NOMO-1 treated with dmso at 0.1 percent for 144 hours (cell line): Measurements from ENCODE around the gene PSAPL1.

ENCODE experiments used
- DNase-seq: peaks from one replicate; lab custom pipeline; 2025; ENCODE audit not compliant: unreplicated experiment; lab: John Stamatoyannopoulos, UW

Gene PSAPL1

DNA sequence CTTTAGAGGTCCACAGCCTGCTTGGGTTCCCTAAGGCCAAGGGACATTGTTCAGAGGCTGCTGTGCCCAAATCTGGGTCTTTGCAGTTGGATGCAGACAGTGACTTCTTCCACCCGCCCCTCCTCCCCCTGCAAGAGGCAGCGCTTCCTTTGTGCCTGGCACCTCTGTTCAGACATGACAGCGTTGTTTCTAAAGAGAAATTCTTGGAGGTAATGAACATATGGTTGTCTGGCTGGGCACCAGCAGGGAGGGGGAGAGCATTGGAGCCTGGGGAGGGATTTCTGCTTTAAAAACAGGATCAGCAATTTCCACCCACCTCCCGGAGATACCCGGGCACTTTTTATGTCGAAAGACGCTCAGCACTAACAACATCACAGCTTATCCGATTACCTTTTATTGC, 51.5 kb downstream of the PSAPL1 start:
- DNase-seq = no peak

DNA sequence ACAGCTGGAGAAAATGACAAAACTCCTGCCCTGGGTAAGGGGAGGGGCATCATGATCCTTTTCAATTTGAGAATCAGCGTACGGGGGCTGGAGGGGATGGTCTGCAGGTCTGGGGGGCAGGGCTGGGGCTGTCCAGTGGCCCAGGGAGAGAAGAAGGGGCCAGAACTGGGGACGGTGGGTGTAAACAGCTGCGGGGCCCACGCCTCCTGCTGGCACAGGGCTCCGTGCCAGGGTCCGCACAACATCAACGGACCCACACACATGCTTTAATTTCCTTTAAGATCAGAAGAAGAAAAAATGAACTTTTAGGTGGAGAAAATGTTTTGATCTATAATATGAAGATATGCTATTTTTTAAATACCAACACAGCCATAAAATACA, 52.1 kb downstream of the PSAPL1 start:
- no peak for DNase-seq

DNA sequence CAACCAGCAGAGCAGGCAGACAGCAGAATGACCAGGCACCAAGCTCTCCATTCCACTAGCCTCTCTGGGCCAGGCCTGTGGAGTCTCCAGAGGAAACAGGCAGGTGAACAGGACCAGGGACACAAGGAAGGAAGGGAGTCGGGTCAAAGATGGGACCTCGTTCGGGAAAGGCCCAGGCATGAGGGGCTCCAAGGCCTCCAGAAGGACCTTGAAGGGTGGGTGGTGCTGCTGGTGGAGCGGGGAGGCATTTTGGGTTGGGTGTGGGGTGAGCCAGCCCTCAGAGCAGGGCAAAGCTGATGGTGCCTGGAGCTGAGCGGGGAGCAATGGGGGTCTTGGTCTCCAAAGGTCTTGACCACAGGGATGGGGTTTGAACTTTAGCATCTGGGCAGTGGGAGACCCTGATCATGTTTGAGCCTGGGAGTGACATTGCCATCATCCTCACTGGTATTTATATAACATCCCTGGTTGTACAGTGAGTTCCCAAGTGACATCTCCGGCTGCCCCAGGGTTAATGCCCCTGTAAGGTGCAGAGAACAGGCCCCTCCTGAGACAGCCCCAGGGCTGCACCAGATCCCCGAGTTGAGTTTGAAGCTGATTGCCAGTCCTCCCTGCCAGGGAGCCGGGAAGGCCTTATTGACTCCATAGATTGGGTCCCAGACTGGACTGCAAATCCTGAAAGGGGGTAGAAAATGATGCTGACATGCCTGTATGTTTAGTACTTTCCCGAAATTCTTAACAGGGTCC, 52.7 kb downstream of the PSAPL1 start:
- no peak for DNase-seq

DNA sequence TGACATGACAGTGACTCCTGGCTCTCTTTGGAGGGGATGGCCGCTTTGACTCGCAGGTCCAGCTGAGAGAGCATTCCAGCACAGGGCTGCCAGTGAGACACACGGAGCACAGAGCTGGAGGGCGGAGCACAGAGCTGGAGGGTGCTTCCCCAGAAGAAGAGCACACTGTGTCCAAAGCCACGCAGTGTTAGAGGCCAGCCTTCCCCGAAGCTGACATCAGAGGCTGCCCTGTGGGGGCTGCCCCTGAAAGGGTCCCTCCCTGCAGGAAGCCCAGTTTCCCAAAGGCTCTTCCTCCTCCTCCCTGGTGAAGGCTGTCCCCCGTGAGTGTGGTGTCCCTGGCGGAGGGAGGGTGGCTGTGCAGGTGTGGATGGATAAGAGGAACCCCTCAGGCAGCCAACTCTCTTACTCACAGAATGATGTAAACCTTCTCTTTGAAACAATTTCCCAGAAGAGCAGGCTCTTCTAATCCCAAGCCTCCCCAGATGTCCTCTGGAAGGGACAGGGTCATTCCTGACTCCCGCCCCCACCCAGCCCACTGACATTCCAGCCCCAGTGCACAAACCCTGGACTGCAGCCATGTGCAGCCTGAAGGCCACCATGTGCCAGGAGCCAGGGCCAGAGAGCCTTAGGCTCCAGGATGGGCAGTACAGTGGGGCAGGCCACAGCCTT, 53.4 kb downstream of the PSAPL1 start:
- no peak for DNase-seq
